Duodenal mucosa (tissue), 2 donors: ENCODE data around the gene CD109.

Source experiments
- H3K27ac ChIP-seq: one replicate; pipeline ENCODE4 v1.7.0; 2013; ENCODE audit warnings: low read depth, low read length
- H3K27me3 ChIP-seq, 2 donors: one replicate each; pipeline ENCODE4 v1.7.0; 2013; ENCODE audit warnings: low read length in 2 of 2, control low read depth in 1 of 2; ENCODE audit not compliant: insufficient read depth in 2 of 2, control insufficient read depth in 1 of 2
- H3K36me3 ChIP-seq, 2 donors: one replicate each; pipeline ENCODE4 v1.7.0; 2013; ENCODE audit warnings: low read length in 2 of 2, control low read depth in 1 of 2; ENCODE audit not compliant: insufficient read depth in 2 of 2, control insufficient read depth in 1 of 2
- H3K4me1 ChIP-seq, 2 donors: one replicate each; pipeline ENCODE4 v1.7.0; 2013; ENCODE audit warnings: low read length in 2 of 2, control low read depth in 1 of 2; ENCODE audit not compliant: insufficient read depth in 2 of 2, control insufficient read depth in 1 of 2
- H3K4me3 ChIP-seq, 2 donors: one replicate each; pipeline ENCODE4 v1.7.0; 2013; ENCODE audit warnings: low read length in 2 of 2, low read depth in 1 of 2
- H3K9ac ChIP-seq, 2 donors: one replicate each; pipeline ENCODE4 v1.7.0; 2013; ENCODE audit warnings: low read length in 2 of 2, low read depth in 1 of 2
- H3K9me3 ChIP-seq, 2 donors: one replicate each; pipeline ENCODE4 v1.7.0; 2013; ENCODE audit warnings: low read length in 2 of 2, control low read depth in 1 of 2; ENCODE audit not compliant: control insufficient read depth in 1 of 2

The CD109 gene

GRCh38 chr6:73695619-73696421, at the start of gene CD109:
Gene CD109 (plus strand): TSS chr6:73696203. CDS start chr6:73696216, 13 bp downstream.
- Histone ChIP-seq H3K4me1 (no peaks in the 10 kb centered on the region), H3K27ac (peak within 1 kb of the TSS; percentile 28), H3K9ac (peak within 1 kb of the TSS in 1 of 2 donors; percentile 30), H3K27me3 (peaks cover 9 to 20% of the 10 kb centered on the region in 2 donors), H3K36me3 (no peaks in the 10 kb centered on the region), H3K9me3 (no peaks in the 10 kb centered on the region), H3K4me3 (peak within 1 kb of the TSS; percentile 62 to 67)

- no peak overlapping the region for H3K9ac ChIP-seq
- no peak overlapping the region for H3K27ac ChIP-seq
These were observed 47.8 kb upstream of the CD109 start for GRCh38 chr6:73648166-73648565.

GRCh38 chr6:73649783-73650182, 46.2 kb upstream of the CD109 start:
- Histone ChIP-seq H3K9ac (no peak overlapping the region), H3K4me1 (peaks cover 3 to 12% of the 10 kb centered on the region in 2 donors), H3K36me3 (peaks cover 0 to 2% of the 10 kb centered on the region in 2 donors)

More at GRCh38 chr6:73648166-73648565, 47.8 kb upstream of the CD109 start:
- Histone ChIP-seq H3K27me3 (no peaks in the 10 kb centered on the region), H3K4me1 (peaks cover 3 to 12% of the 10 kb centered on the region in 2 donors), H3K36me3 (peaks cover 0 to 2% of the 10 kb centered on the region in 2 donors), H3K4me3 (no peak overlapping the region), H3K9me3 (no peaks in the 10 kb centered on the region)

GRCh38 chr6:73652637-73653570, 43.1 kb upstream of the CD109 start:
- Histone ChIP-seq H3K27me3 (no peaks in the 10 kb centered on the region), H3K9ac (peak overlapping the region; percentile 88 to 90), H3K27ac (peak overlapping the region; percentile 96), H3K4me3 (peak overlapping the region; percentile 85 to 95), H3K36me3 (peaks cover 0 to 2% of the 10 kb centered on the region in 2 donors), H3K4me1 (peaks cover 7 to 14% of the 10 kb centered on the region in 2 donors), H3K9me3 (no peaks in the 10 kb centered on the region)

More at GRCh38 chr6:73649783-73650182, 46.2 kb upstream of the CD109 start:
- Histone ChIP-seq H3K27me3 (no peaks in the 10 kb centered on the region), H3K27ac (no peak overlapping the region), H3K4me3 (no peak overlapping the region), H3K9me3 (no peaks in the 10 kb centered on the region)

GRCh38 chr6:73653571-73654424, 42.2 kb upstream of the CD109 start, which contains the start of gene SLC17A5:
Gene SLC17A5 (minus strand): TSS chr6:73653992. CDS start chr6:73653886, 106 bp downstream.
- Histone ChIP-seq H3K27ac (peak within 1 kb of the TSS; percentile 96), H3K27me3 (no peaks in the 10 kb centered on the region), H3K36me3 (peaks cover 0 to 2% of the 10 kb centered on the region in 2 donors), H3K4me1 (peaks cover 7 to 14% of the 10 kb centered on the region in 2 donors), H3K4me3 (peak within 1 kb of the TSS; percentile 85 to 95), H3K9me3 (no peaks in the 10 kb centered on the region), H3K9ac (peak within 1 kb of the TSS; percentile 88 to 90)

GRCh38 chr6:73655341-73655917, 40.6 kb upstream of the CD109 start:
- Histone ChIP-seq H3K27me3 (no peaks in the 10 kb centered on the region), H3K4me1 (peaks cover 7 to 14% of the 10 kb centered on the region in 2 donors), H3K4me3 (peak overlapping the region; percentile 85 to 95), H3K27ac (no peak overlapping the region), H3K9me3 (no peaks in the 10 kb centered on the region), H3K9ac (peak overlapping the region in 1 of 2 donors; percentile 90), H3K36me3 (no peaks in the 10 kb centered on the region)

- Histone ChIP-seq H3K4me1 (peaks cover 7 to 14% of the 10 kb centered on the region in 2 donors), H3K27me3 (no peaks in the 10 kb centered on the region), H3K4me3 (no peak overlapping the region), H3K9ac (no peak overlapping the region), H3K27ac (no peak overlapping the region), H3K9me3 (no peaks in the 10 kb centered on the region), H3K36me3 (no peaks in the 10 kb centered on the region)
These were observed 39.4 kb upstream of the CD109 start for GRCh38 chr6:73656531-73657145.

- Histone ChIP-seq H3K27me3 (no peaks in the 10 kb centered on the region), H3K36me3 (no peaks in the 10 kb centered on the region), H3K27ac (no peak overlapping the region)
These were observed 38.8 kb upstream of the CD109 start for GRCh38 chr6:73657201-73657600.

GRCh38 chr6:73664701-73665100, 31.3 kb upstream of the CD109 start:
- H3K9ac ChIP-seq: no peak overlapping the region
- no peak overlapping the region for H3K4me3 ChIP-seq
- peaks cover 9 to 14% of the 10 kb centered on the region in 2 donors for H3K4me1 ChIP-seq
- H3K27ac ChIP-seq: no peak overlapping the region
- H3K27me3 ChIP-seq: no peaks in the 10 kb centered on the region
- no peaks in the 10 kb centered on the region for H3K9me3 ChIP-seq
- H3K36me3 ChIP-seq: no peaks in the 10 kb centered on the region

More at GRCh38 chr6:73657201-73657600, 38.8 kb upstream of the CD109 start:
- Histone ChIP-seq H3K9me3 (no peaks in the 10 kb centered on the region), H3K4me1 (peaks cover 7 to 10% of the 10 kb centered on the region in 2 donors), H3K9ac (no peak overlapping the region), H3K4me3 (no peak overlapping the region)
